HCT116 (cell line): ENCODE data around the gene TSPEAR. TPM values are rescaled to one million over a fixed set of nuclear protein-coding genes. Genes with fewer than 3 reads are reported as not detected.

Experiments
- ATAC-seq: fragments of 200-7000 bp; cut with Tn5 transposase; 2 replicates; pipeline ENCODE4 v1.9.1; 2020; ENCODE audit warnings: mild to moderate bottlenecking, moderate library complexity
- BruUV-seq: library from RNA; stranded (reverse); fragments of 400-500 nt; replicated peaks from 2 replicates; lab custom pipeline; 2021; lab: Mats Ljungman, UMichigan
- CTCF ChIA-PET: fragments of 300-600 bp; sonication (Branson Sonifier 250); formaldehyde crosslinking; loops from one replicate; lab custom pipeline; 2021; ENCODE audit warnings: antibody characterized with exemption; lab: Charles Lee
- POLR2A ChIA-PET: fragments of 300-600, 350-600 bp; sonication (Branson Sonifier 250); formaldehyde crosslinking; loops from one replicate; lab custom pipeline; 2021; ENCODE audit warnings: antibody characterized with exemption; lab: Charles Lee
- RAD21 ChIA-PET, 2 experiments: fragments of 300-600 bp; sonication (Branson Sonifier 250); formaldehyde crosslinking; loops; one replicate each; lab custom pipeline; 2023; ENCODE audit warnings: low total read pairs in 2 of 2; ENCODE audit not compliant: uncharacterized antibody in 2 of 2, unreplicated experiment in 2 of 2, low non-redundant PET in 1 of 2; lab: Charles Lee
- DNase-seq: peaks from one replicate; pipeline ENCODE4 v3.0.0-alpha.2; 2010; ENCODE audit warnings: low read depth, low spot score
- H2AFZ ChIP-seq: fragments of 200-600 bp; shearing (Covaris generic), sonication (generic); 2 replicates; pipeline ENCODE4 v1.6.1; 2017; ENCODE audit warnings: low read depth, mixed run types, mixed read lengths, antibody characterized with exemption, low read length; ENCODE audit not compliant: poor library complexity, severe bottlenecking
- H3K27ac ChIP-seq: 2 replicates; pipeline ENCODE4 v1.5.1; 2012; ENCODE audit warnings: low read depth, low read length
- H3K27me3 ChIP-seq: fragments of 200-600 bp; sonication (generic); 2 replicates; pipeline ENCODE4 v1.6.1; 2016; ENCODE audit warnings: mixed run types, low read length, mixed read lengths; ENCODE audit not compliant: insufficient read depth
- H3K36me3 ChIP-seq, 2 experiments: fragments of 200-500 bp in 1 of 2; fragments of 200-600 bp in 1 of 2; sonication (Bioruptor generic) in 1 of 2; sonication (generic) in 1 of 2; 2 replicates each; pipeline versions ENCODE4 v1.5.1 to v1.6.1; 2014 to 2016; ENCODE audit warnings: low read length in 2 of 2, inconsistent platforms in 1 of 2, mixed read lengths in 1 of 2, mixed run types in 1 of 2; ENCODE audit not compliant: insufficient read depth in 2 of 2, control insufficient read depth in 1 of 2
- H3K4me1 ChIP-seq, 2 experiments: fragments of 200-600 bp in 1 of 2; sonication (generic) in 1 of 2; 2 replicates each; pipeline versions ENCODE4 v1.5.1 to v1.6.1; 2012 to 2017; ENCODE audit warnings: low read length in 2 of 2, inconsistent platforms in 1 of 2, mild to moderate bottlenecking in 1 of 2, mixed read lengths in 1 of 2, mixed run types in 1 of 2, moderate library complexity in 1 of 2; ENCODE audit not compliant: insufficient read depth in 2 of 2, control insufficient read depth in 1 of 2
- H3K4me2 ChIP-seq: fragments of 200-600 bp; sonication (generic); 2 replicates; pipeline ENCODE4 v1.6.1; 2017; ENCODE audit warnings: mixed run types, low read length, mixed read lengths
- H3K4me3 ChIP-seq, 2 experiments: fragments of 200-600 bp in 1 of 2; sonication (generic) in 1 of 2; replicated peaks in 1 of 2; 2 replicates each; pipeline ENCODE4 v1.5.1; 2011 to 2016; ENCODE audit warnings: low read length in 2 of 2, control low read depth in 1 of 2, low read depth in 1 of 2, mild to moderate bottlenecking in 1 of 2, mixed read lengths in 1 of 2, mixed run types in 1 of 2
- H3K79me2 ChIP-seq: fragments of 200-600 bp; sonication (generic); 2 replicates; pipeline ENCODE4 v1.6.1; 2017; ENCODE audit warnings: mild to moderate bottlenecking, mixed run types, low read length, moderate library complexity, mixed read lengths; ENCODE audit not compliant: insufficient read depth
- H3K9ac ChIP-seq: fragments of 200-600 bp; sonication (generic); 2 replicates; pipeline ENCODE4 v1.6.1; 2016; ENCODE audit warnings: low read length, mixed read lengths
- H3K9me2 ChIP-seq: fragments of 200-600 bp; sonication (generic), shearing (Covaris generic); 2 replicates; pipeline ENCODE4 v1.6.1; 2017; ENCODE audit warnings: mixed run types, mild to moderate bottlenecking, moderate library complexity; ENCODE audit not compliant: insufficient read depth
- H3K9me3 ChIP-seq, 2 experiments: fragments of 200-500 bp in 1 of 2; fragments of 200-600 bp in 1 of 2; sonication (Bioruptor generic) in 1 of 2; sonication (generic) in 1 of 2; 2 replicates each; pipeline ENCODE4 v1.6.1; 2014 to 2017; ENCODE audit warnings: low read length in 2 of 2, mixed read lengths in 2 of 2, inconsistent platforms in 1 of 2, low read depth in 1 of 2, mild to moderate bottlenecking in 1 of 2, mixed run types in 1 of 2, moderate library complexity in 1 of 2; ENCODE audit not compliant: control insufficient read depth in 1 of 2, insufficient read depth in 1 of 2
- H4K20me1 ChIP-seq: fragments of 200-600 bp; sonication (generic), shearing (Covaris generic); 2 replicates; pipeline ENCODE4 v1.6.1; 2017; ENCODE audit warnings: mixed run types, mild to moderate bottlenecking, moderate library complexity; ENCODE audit not compliant: insufficient read depth
- CBX3 ChIP-seq: IDR thresholded peaks from 2 replicates; pipeline ENCODE4 v1.6.1; 2012; ENCODE audit warnings: low read depth
- CEBPB ChIP-seq: IDR thresholded peaks from 2 replicates; pipeline ENCODE4 v1.6.1; 2012; ENCODE audit warnings: low read depth
- EGR1 ChIP-seq: IDR thresholded peaks from 2 replicates; pipeline ENCODE4 v1.6.1; 2012; ENCODE audit warnings: low read depth
- ELF1 ChIP-seq: IDR thresholded peaks from 2 replicates; pipeline ENCODE4 v1.6.1; 2012; ENCODE audit warnings: low read depth, borderline replicate concordance
- EZH2 ChIP-seq: fragments of 200-600 bp; sonication (generic); IDR thresholded peaks from 2 replicates; pipeline ENCODE4 v1.6.1; 2017; ENCODE audit warnings: antibody characterized with exemption, mixed run types
- JUND ChIP-seq: IDR thresholded peaks from 2 replicates; pipeline ENCODE4 v1.6.1; 2012
- POLR2A ChIP-seq: IDR thresholded peaks from 2 replicates; pipeline ENCODE4 v1.7.0; 2011; ENCODE audit warnings: borderline replicate concordance; ENCODE audit not compliant: insufficient read depth, insufficient read length; ENCODE audit errors: extremely low read depth
- RAD21 ChIP-seq: IDR thresholded peaks from 2 replicates; pipeline ENCODE4 v1.6.1; 2012; ENCODE audit warnings: low read depth, mild to moderate bottlenecking
- SIN3A ChIP-seq: IDR thresholded peaks from 2 replicates; pipeline ENCODE4 v1.6.1; 2012; ENCODE audit warnings: low read depth
- SP1 ChIP-seq: IDR thresholded peaks from 2 replicates; pipeline ENCODE4 v1.6.1; 2012; ENCODE audit warnings: low read depth
- SRF ChIP-seq: IDR thresholded peaks from 2 replicates; pipeline ENCODE4 v1.6.1; 2012; ENCODE audit warnings: low read depth
- TCF7L2 ChIP-seq: IDR thresholded peaks from 2 replicates; pipeline ENCODE4 v1.7.0; 2011; ENCODE audit warnings: borderline replicate concordance, inconsistent platforms; ENCODE audit not compliant: insufficient read depth, insufficient read length; ENCODE audit errors: extremely low read depth
- ZFX ChIP-seq: fragments of 450-650 bp; IDR thresholded peaks from 2 replicates; pipeline ENCODE4 v1.6.1; 2017
- ZNF274 ChIP-seq: fragments of 200-500 bp; sonication (Bioruptor generic); IDR thresholded peaks from 2 replicates; pipeline ENCODE4 v1.6.1; 2014; ENCODE audit warnings: mild to moderate bottlenecking, low read depth, low read length, inconsistent platforms
- intact Hi-C: fragments of 100-400 bp; cut with micrococcal nuclease; formaldehyde crosslinking; loops from 2 replicates; pipeline ENCODE4 v1.10.0; 2022
- total RNA-seq: library from RNA; stranded (reverse); gene quantifications from one replicate; pipeline ENCODE4 v1.2.1, GENCODE V29; 2021; ENCODE audit not compliant: unreplicated experiment
- TF ChIP-seq, protein P1 (sequence below): IDR thresholded peaks from 2 replicates; pipeline ENCODE4 v1.6.1; 2012
- TF ChIP-seq, protein P2 (sequence below): IDR thresholded peaks from 2 replicates; pipeline ENCODE4 v1.6.1; 2011; ENCODE audit warnings: mild to moderate bottlenecking, low read length, moderate library complexity; ENCODE audit not compliant: insufficient replicate concordance; ENCODE audit errors: extremely low read depth
- TF ChIP-seq, protein P3 (sequence below): IDR thresholded peaks from 2 replicates; pipeline ENCODE4 v1.6.1; 2012; ENCODE audit warnings: low read depth

The TSPEAR gene
- total RNA-seq, 1 experiment from 2014 or later, result not detected

DNA sequence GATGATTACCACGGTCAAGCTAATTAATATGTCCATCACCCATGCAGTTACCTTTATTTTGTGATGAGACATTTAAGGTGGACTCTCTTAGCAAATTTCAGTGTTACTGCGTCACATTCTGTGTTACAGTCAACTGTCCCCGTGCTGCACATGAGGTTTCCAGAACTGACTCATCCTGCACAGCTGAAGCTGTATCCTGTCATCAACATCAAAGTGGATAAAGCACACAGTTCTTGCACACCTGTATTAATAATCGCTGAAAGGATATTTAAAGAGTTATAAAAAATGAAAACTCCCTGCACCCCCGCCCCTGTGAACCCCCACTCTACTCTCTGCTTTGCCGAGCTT is 127.6 kb downstream of the TSPEAR start:
- H3K27ac ChIP-seq, result no peak overlapping the region
- ChIA-PET POLR2A (no interaction called here), CTCF (no interaction called here)
- H3K36me3 ChIP-seq, result no peaks in the 10 kb centered on the region
- intact Hi-C loops, result no loop called here
- H3K9me2 ChIP-seq, result no peaks in the 10 kb centered on the region
- H3K9ac ChIP-seq, result no peak overlapping the region
- H3K9me3 ChIP-seq, result no peaks in the 10 kb centered on the region
- H3K79me2 ChIP-seq, result no peaks in the 10 kb centered on the region
- BruUV-seq, result no TSS peak
- no peaks in the 10 kb centered on the region for H4K20me1 ChIP-seq
- no peaks in the 10 kb centered on the region for H3K4me1 ChIP-seq
- no peak overlapping the region for H3K4me2 ChIP-seq
- no peak for DNase-seq
- TF ChIP-seq JUND, result no peak
- TF ChIP-seq TCF7L2, result no peak
- no peak for TF ChIP-seq EGR1
- TF ChIP-seq SP1, result no peak
- TF ChIP-seq, protein P1, sequence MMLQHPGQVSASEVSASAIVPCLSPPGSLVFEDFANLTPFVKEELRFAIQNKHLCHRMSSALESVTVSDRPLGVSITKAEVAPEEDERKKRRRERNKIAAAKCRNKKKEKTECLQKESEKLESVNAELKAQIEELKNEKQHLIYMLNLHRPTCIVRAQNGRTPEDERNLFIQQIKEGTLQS, result no peak
- TF ChIP-seq, all 23 proteins: peak for 0
- RAD21 ChIA-PET, result no interaction called here
- H2AFZ ChIP-seq, result no peak overlapping the region
- no peak overlapping the region for H3K4me3 ChIP-seq
- ATAC-seq, result no peak
- H3K27me3 ChIP-seq, result peaks cover 25% of the 10 kb centered on the region

DNA sequence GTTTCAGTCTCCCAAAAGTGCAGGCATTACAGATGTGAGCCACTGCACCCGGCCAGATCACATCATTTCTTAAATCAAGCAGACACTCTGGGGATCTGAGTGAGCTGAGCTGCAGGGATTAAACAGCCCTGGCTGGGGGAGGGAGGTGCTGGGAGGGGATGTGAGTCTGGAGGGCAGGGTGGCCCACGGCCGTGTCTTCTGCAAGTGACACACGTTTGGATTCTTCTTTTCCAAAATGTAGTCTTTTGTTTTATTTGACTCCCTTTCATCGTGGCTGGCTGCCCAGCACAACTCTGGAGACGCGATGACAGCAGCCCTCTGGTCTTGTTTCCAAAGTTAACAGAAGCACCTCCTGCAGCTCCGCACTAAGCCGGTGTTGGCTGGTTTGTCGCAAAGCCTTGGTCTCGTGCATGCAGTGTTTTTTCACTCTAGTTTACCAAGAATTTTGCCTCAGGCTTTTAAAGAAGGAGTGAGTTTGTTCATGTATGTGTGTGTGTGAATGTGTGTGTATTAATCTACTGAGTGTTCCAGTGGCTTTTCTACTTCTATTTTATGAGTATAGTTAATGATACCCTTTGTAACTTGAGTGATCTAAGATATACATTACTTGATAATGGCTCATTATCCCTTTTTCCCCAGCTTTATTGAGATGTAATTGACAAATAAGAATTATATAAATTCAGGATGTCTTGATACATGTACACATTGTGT is 128.1 kb downstream of the TSPEAR start:
- Histone ChIP-seq H4K20me1 (no peaks in the 10 kb centered on the region), H3K27ac (no peak overlapping the region), H3K9ac (no peak overlapping the region), H3K9me2 (no peaks in the 10 kb centered on the region), H3K27me3 (peaks cover 25% of the 10 kb centered on the region), H3K4me3 (no peak overlapping the region), H3K36me3 (no peaks in the 10 kb centered on the region), H2AFZ (no peak overlapping the region), H3K4me1 (no peaks in the 10 kb centered on the region), H3K79me2 (no peaks in the 10 kb centered on the region), H3K9me3 (no peaks in the 10 kb centered on the region), H3K4me2 (no peak overlapping the region)
- ATAC-seq (no peak), DNase-seq (no peak)
- ChIA-PET POLR2A (no interaction called here), CTCF (no interaction called here), RAD21 (no interaction called here)
- no TSS peak for BruUV-seq
- intact Hi-C loops, result no loop called here
- TF ChIP-seq SIN3A, result no peak
- no peak for TF ChIP-seq CBX3
- TF ChIP-seq SP1, result no peak
- TF ChIP-seq TCF7L2, result no peak
- no peak for TF ChIP-seq POLR2A
- TF ChIP-seq, protein P2, sequence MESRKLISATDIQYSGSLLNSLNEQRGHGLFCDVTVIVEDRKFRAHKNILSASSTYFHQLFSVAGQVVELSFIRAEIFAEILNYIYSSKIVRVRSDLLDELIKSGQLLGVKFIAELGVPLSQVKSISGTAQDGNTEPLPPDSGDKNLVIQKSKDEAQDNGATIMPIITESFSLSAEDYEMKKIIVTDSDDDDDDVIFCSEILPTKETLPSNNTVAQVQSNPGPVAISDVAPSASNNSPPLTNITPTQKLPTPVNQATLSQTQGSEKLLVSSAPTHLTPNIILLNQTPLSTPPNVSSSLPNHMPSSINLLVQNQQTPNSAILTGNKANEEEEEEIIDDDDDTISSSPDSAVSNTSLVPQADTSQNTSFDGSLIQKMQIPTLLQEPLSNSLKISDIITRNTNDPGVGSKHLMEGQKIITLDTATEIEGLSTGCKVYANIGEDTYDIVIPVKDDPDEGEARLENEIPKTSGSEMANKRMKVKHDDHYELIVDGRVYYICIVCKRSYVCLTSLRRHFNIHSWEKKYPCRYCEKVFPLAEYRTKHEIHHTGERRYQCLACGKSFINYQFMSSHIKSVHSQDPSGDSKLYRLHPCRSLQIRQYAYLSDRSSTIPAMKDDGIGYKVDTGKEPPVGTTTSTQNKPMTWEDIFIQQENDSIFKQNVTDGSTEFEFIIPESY, result no peak
- TF ChIP-seq ZNF274, result no peak
- no peak for TF ChIP-seq SRF
- no peak for TF ChIP-seq RAD21
- no peak for TF ChIP-seq CEBPB
- TF ChIP-seq EGR1, result no peak
- TF ChIP-seq, protein P3, sequence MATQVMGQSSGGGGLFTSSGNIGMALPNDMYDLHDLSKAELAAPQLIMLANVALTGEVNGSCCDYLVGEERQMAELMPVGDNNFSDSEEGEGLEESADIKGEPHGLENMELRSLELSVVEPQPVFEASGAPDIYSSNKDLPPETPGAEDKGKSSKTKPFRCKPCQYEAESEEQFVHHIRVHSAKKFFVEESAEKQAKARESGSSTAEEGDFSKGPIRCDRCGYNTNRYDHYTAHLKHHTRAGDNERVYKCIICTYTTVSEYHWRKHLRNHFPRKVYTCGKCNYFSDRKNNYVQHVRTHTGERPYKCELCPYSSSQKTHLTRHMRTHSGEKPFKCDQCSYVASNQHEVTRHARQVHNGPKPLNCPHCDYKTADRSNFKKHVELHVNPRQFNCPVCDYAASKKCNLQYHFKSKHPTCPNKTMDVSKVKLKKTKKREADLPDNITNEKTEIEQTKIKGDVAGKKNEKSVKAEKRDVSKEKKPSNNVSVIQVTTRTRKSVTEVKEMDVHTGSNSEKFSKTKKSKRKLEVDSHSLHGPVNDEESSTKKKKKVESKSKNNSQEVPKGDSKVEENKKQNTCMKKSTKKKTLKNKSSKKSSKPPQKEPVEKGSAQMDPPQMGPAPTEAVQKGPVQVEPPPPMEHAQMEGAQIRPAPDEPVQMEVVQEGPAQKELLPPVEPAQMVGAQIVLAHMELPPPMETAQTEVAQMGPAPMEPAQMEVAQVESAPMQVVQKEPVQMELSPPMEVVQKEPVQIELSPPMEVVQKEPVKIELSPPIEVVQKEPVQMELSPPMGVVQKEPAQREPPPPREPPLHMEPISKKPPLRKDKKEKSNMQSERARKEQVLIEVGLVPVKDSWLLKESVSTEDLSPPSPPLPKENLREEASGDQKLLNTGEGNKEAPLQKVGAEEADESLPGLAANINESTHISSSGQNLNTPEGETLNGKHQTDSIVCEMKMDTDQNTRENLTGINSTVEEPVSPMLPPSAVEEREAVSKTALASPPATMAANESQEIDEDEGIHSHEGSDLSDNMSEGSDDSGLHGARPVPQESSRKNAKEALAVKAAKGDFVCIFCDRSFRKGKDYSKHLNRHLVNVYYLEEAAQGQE, result no peak
- TF ChIP-seq EZH2, result no peak
- no peak for TF ChIP-seq ELF1
- no peak for TF ChIP-seq JUND
- no peak for TF ChIP-seq ZFX
